ENCODE data around the gene AFF3.

- TF ChIP-seq POLR2A (IDR thresholded peaks at IDR 0.05; ENCODE audit: borderline replicate concordance, extremely low read depth, insufficient read depth, insufficient read length) (no peak), CTCF (IDR thresholded peaks at IDR 0.05 in 2 of 3, conservative IDR thresholded peaks at IDR 0.05 in 1 of 3; ENCODE audit: borderline replicate concordance in 1 of 3, insufficient read depth in 1 of 3, low read depth in 2 of 3, low read length in 2 of 3) (no peak), EZH2 (IDR thresholded peaks at IDR 0.05) (no peak), JUND (IDR thresholded peaks at IDR 0.05) (no peak), ELF1 (IDR thresholded peaks at IDR 0.05; ENCODE audit: borderline replicate concordance, low read depth) (no peak), ATF3 (IDR thresholded peaks at IDR 0.05) (no peak), RAD21 (IDR thresholded peaks at IDR 0.05; ENCODE audit: low read depth) (no peak), YY1 (IDR thresholded peaks at IDR 0.05; ENCODE audit: extremely low read depth, insufficient replicate concordance, low read depth, low read length) (no peak), ZBTB33 (IDR thresholded peaks at IDR 0.05; ENCODE audit: extremely low read depth, insufficient replicate concordance, low read length) (no peak), EGR1 (IDR thresholded peaks at IDR 0.05; ENCODE audit: low read depth) (no peak)
These were observed 131.8 kb downstream of the AFF3 start for GRCh38 chr2:100010606-100011005.

Data from HCT116 (cell line).